Measurements from ENCODE around the gene CBR4. TPM values are rescaled to one million over a fixed set of nuclear protein-coding genes. Genes with fewer than 3 reads are reported as not detected.

The CBR4 gene
- total RNA-seq, 1 donor from 2014 or later: 25.9 TPM

- intact Hi-C loops (cut with micrococcal nuclease): loop anchor here (10.0 kb wide), 2 partner anchors 240 to 460 kb away; no protein-coding TSS in a partner anchor
- H3K27ac ChIP-seq (replicated peaks): peak overlapping the region; percentile 18
- no peak overlapping the region for H3K4me3 ChIP-seq
- H3K9me3 ChIP-seq (replicated peaks): no peaks in the 10 kb centered on the region
- no peaks in the 10 kb centered on the region for H3K27me3 ChIP-seq (ENCODE audit: low read depth)
- TF ChIP-seq, protein P1, sequence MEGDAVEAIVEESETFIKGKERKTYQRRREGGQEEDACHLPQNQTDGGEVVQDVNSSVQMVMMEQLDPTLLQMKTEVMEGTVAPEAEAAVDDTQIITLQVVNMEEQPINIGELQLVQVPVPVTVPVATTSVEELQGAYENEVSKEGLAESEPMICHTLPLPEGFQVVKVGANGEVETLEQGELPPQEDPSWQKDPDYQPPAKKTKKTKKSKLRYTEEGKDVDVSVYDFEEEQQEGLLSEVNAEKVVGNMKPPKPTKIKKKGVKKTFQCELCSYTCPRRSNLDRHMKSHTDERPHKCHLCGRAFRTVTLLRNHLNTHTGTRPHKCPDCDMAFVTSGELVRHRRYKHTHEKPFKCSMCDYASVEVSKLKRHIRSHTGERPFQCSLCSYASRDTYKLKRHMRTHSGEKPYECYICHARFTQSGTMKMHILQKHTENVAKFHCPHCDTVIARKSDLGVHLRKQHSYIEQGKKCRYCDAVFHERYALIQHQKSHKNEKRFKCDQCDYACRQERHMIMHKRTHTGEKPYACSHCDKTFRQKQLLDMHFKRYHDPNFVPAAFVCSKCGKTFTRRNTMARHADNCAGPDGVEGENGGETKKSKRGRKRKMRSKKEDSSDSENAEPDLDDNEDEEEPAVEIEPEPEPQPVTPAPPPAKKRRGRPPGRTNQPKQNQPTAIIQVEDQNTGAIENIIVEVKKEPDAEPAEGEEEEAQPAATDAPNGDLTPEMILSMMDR (IDR thresholded peaks at IDR 0.05; ENCODE audit: borderline replicate concordance): no peak
- no peak for DNase-seq
- H3K36me3 ChIP-seq: no peaks in the 10 kb centered on the region
- H3K4me1 ChIP-seq: peaks cover 6% of the 10 kb centered on the region
Observed at GRCh38 chr4:169025184-169025583, 15.1 kb upstream of the CBR4 start.

- TF ChIP-seq, protein P1 (IDR thresholded peaks at IDR 0.05; ENCODE audit: borderline replicate concordance): peak; percentile 76
- Histone ChIP-seq H3K4me3 (no peak overlapping the region), H3K36me3 (no peaks in the 10 kb centered on the region), H3K4me1 (peaks cover 6% of the 10 kb centered on the region), H3K27me3 (ENCODE audit: low read depth) (no peaks in the 10 kb centered on the region), H3K9me3 (replicated peaks) (no peaks in the 10 kb centered on the region), H3K27ac (replicated peaks) (peak overlapping the region; percentile 18)
- no peak for DNase-seq
- intact Hi-C loops (cut with micrococcal nuclease): loop anchor here (10.0 kb wide), 2 partner anchors 240 to 460 kb away; no protein-coding TSS in a partner anchor
Observed at GRCh38 chr4:169024762-169025161, 14.7 kb upstream of the CBR4 start.

- TF ChIP-seq, protein P1 (IDR thresholded peaks at IDR 0.05; ENCODE audit: borderline replicate concordance): no peak
- Histone ChIP-seq H3K4me1 (peaks cover 20% of the 10 kb centered on the region), H3K4me3 (no peak overlapping the region), H3K27me3 (ENCODE audit: low read depth) (no peaks in the 10 kb centered on the region), H3K9me3 (replicated peaks) (no peaks in the 10 kb centered on the region), H3K36me3 (no peaks in the 10 kb centered on the region), H3K27ac (replicated peaks) (no peak overlapping the region)
- DNase-seq: no peak
- intact Hi-C loops (cut with micrococcal nuclease): no loop called here
Observed at GRCh38 chr4:169018406-169018805, 8.4 kb upstream of the CBR4 start.

GRCh38 chr4:169017971-169018370 is 7.9 kb upstream of the CBR4 start:
- H3K27me3 ChIP-seq (ENCODE audit: low read depth): no peaks in the 10 kb centered on the region
- DNase-seq: no peak
- no peak overlapping the region for H3K27ac ChIP-seq (replicated peaks)
- H3K9me3 ChIP-seq (replicated peaks): no peaks in the 10 kb centered on the region
- TF ChIP-seq, protein P1 (IDR thresholded peaks at IDR 0.05; ENCODE audit: borderline replicate concordance): no peak
- H3K4me3 ChIP-seq: no peak overlapping the region
- peaks cover 20% of the 10 kb centered on the region for H3K4me1 ChIP-seq
- H3K36me3 ChIP-seq: no peaks in the 10 kb centered on the region
- intact Hi-C loops (cut with micrococcal nuclease): no loop called here

DNA sequence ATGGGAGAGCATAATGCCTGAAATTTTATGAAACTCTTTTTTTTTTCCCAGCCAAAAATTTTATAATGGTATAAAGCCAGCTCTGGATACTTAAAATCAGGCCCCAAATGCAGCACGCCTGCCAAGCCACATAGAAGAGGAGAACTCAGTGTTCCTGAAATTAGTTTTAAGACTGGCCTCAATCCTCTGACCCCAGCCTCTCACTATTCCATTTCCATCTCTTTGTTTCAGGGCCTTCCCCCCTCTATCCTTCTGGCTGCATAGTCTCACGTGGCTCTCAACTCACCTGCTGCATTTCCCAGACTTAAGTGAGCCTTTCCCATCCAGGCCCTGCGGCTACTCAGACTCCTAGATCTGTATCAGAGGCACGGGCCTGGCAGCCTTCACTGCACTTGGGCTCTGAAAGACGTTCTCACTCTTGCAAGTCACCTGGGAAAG is 5.2 kb upstream of the CBR4 start:
- intact Hi-C loops (cut with micrococcal nuclease): no loop called here

More for the DNA sequence above, 5.2 kb upstream of the CBR4 start:
- TF ChIP-seq, protein P1 (IDR thresholded peaks at IDR 0.05; ENCODE audit: borderline replicate concordance): no peak
- Histone ChIP-seq H3K36me3 (no peaks in the 10 kb centered on the region), H3K9me3 (replicated peaks) (no peaks in the 10 kb centered on the region), H3K27ac (replicated peaks) (peak overlapping the region; percentile 74), H3K4me1 (peaks cover 26% of the 10 kb centered on the region), H3K4me3 (no peak overlapping the region), H3K27me3 (ENCODE audit: low read depth) (no peaks in the 10 kb centered on the region)
- peak; percentile 38 for DNase-seq

Data from left ventricle myocardium inferior (tissue), 1 donor.